HG02763 (cell line): ENCODE measurements around the gene CEP63.

Experiments
- ATAC-seq: cut with Tn5 transposase; IDR thresholded peaks from one replicate; pipeline ENCODE4 v1.9.1; 2021; ENCODE audit warnings: mild to moderate bottlenecking, moderate library complexity; ENCODE audit not compliant: unreplicated experiment

CEP63 gene

DNA sequence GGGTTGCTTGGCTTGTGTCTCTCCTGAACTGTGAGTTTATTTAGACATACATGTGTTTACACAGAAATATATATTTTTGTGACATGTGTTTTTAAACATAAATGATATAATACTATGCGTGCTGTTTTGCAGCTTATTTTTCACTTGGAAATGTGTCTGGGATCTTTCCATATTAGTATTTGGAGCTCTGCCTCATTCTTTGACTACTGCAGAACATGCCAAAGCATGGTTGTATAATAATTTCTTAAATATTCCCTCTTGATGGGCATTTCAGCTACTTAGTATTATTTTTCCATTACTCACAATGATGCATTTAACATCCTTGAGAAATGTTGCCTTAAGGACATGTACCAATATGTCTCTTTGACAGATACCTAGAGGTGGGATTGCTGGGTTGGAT is 19.5 kb upstream of the CEP63 start:
- no peak for ATAC-seq

DNA sequence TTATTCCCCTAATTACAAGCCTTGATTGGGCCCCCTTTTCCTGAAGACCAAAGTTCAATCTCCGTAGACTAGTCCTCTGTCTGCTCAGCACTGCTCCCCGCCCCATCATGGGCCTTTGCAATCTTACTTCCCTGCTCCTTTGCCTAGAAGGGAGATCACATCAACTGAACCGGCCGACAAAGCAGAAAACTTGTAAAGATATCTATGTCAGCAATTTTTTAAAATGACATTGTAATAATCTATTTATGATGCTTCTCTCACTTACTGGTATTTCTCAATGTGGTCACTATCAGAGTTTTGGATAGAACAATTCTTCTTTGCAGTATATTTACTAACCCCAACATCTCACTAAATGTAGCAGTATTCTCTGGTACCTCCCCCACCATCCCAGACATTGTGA is 17.3 kb upstream of the CEP63 start:
- ATAC-seq, result no peak

DNA sequence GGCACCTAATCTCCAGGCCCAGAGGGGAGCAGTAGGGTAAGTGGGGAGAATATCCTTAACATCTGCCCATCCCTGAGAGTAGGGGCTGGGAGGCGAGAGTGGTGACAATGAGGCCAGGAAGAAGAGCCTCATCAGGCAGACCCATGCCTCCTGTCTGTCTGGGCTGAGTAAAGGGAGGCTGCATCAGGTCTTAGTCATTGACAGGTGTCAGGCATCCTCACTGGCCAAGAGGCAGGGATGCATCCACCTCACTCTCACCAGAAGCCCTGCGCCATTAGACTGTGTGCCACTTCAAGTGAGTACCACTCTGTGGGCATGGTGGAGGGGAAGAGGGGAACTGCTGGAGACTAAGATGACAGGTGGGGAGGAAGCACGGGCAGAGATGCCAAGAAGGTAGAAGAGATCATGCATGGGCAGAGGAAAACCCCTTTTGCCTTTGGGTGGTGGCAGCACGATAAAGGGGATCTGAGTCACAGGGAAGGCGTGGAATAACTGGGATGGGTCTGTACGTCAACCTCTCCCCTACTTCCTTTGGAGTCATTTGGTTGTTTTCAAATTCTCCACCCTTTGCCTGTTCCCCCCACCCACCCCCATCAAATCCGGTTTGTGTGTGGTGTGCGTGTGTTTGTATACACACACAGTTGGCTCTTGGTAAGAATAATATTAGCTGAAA is 14.2 kb upstream of the CEP63 start:
- no peak for ATAC-seq

DNA sequence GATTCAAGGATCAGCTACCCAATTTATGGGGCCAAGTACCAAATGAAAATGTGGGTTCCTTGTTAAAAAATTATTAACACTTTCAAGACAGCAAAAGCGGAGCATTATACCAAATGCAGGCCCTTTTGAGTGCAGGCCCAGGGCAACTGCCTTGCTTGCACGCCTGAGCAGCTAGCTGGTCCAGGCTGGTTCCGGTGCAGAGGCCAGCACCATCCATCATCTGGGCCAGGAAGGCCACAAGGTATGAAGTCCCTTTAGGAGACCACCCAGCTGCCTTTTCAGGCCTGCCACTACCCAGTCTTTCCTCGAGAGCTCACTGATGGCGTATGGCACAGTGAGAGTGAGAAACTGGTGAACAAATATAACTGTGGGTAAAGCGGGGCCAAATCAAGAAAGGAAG is 13.0 kb upstream of the CEP63 start:
- ATAC-seq, result no peak

DNA sequence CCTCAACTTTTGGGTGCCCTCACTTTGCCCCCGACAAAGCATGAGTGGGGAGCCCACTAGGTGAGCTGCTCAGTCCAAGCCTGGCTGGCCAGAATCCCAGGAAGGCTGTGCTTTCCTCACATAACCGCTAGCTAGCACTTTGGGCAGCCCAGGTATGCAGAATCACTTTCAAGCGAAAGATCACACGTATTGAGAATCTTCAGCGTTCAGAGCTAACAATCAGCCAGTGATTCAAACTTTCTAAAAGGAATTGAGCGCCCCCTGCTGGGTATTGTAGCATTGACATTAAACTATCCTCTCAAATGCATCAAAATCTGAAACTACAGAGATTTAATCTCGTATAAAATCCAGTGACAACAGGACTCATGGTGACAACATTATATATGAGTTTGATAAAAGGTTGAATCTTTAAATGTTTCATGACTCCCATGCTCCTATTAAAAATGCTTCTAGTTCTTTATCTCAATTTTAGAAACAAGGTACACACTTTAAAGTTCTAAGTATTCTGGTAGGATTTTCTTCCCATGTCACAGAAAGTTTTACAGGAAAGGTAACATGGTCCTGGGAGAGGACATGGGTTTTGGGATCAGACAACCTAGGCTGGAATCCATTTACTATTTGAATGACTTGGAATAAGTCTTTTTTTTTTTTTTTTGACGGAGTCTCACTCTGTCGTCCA is 11.8 kb upstream of the CEP63 start:
- no peak for ATAC-seq

DNA sequence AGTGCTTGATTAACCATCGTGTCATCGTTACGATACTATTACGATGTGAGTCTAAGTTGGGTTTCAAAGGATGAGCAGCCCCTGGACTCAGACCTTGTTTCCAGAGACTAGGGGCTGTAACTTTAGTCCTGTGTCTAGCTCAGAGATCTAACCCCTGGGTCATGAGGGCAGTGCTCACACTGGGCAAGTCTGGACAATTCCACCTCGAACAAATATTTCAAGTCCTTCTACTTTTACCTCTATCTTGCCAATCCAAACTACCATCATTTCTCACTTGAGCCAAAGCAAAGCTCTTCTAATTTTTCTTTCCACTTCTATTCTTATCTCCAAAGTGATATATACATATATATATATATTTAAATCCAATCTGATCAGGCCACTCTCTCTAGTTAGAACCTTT is 10.9 kb upstream of the CEP63 start:
- no peak for ATAC-seq

DNA sequence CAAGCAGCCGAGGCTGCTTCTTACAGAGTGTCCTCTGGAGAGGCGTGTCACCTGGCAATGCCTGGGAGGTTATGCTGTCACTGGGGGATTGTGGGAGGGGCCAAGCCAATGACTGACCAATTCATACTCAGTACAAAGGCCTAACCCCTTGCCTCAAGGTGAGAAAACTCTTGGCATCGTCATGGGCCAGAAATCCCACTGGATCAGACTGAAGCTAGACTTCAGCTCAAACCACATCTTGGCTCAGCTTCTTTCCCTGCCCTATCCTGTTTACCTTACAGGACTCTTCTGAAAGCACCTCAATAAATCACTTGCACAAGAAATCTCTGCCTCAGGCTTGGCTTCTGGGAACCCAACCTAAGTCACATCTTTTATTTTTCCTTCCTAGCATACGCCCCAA is 9.6 kb upstream of the CEP63 start:
- no peak for ATAC-seq

DNA sequence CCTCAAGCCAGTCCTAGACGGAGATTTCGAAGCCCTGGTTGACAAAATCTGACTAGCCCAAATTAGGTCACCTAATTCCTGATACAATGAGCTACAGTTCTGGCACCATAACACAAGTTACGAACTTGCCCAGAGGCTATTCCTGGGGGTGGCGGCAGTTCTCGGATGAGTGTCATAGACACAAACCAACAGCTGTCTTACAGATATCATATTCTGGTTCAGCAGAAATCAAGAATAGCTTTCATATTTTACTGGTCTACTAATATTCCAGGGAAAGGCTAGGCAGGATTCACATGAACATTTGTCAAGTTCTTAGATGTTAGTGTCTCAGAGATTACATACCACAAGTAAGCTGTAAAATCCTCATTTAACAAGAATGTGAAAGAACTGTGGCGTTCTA is 8.9 kb upstream of the CEP63 start:
- ATAC-seq, result no peak

DNA sequence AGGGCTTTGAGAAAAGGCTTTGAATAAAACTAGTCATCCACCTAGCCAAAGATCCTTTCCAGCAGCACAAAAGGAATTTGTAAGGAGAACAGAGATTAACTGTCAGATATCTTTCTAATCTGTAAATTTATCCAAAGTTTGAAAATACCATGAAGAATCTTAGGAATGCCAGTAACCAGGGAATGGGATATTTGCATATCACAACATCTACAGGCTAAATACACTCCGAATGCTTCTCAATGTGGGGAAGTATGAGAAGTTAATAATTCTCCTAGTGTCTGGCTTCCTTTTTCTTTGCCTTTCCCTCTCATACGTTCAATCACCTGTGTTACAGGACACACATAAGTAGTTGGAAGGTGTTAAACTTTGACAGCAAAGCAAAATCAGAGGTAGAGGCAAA is 7.9 kb upstream of the CEP63 start:
- no peak for ATAC-seq

DNA sequence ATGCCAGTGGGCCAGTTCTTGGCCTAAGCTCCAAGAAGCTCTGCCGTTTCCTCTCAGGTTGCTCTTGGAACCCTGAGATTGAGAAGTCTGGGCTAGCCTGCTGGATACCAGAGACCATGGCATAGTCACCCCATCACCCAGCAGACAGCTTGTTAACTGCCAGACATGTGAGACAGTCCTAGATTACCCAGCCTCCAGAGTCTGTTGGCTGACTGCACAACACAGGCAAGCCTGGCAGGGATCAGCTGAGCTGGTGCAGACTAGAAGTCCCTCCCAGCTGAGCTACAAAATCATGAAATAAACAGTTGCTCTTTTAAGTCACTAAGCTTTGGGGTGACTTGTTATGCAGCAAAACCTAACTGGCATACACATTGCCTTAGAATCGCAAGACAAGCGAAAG is 5.3 kb upstream of the CEP63 start:
- ATAC-seq, result no peak

DNA sequence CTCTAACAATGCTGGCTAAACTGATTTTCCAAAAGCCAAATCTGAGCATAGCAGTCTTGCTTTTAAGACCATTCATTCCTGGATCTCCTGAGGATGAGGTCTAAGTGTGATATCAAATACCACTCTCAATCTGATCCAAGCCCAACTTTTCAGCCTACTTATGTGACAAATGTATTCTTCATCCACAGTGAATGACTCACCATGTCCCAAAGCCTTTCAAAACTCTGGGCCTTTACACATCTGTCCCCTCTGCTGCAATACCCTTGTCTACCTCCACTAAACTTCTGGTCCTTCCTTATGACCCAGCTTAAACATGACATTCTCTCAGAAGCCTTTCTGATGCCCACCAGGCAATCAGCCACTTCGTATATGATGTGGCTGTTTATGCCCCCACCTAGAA is 4.7 kb upstream of the CEP63 start:
- no peak for ATAC-seq

DNA sequence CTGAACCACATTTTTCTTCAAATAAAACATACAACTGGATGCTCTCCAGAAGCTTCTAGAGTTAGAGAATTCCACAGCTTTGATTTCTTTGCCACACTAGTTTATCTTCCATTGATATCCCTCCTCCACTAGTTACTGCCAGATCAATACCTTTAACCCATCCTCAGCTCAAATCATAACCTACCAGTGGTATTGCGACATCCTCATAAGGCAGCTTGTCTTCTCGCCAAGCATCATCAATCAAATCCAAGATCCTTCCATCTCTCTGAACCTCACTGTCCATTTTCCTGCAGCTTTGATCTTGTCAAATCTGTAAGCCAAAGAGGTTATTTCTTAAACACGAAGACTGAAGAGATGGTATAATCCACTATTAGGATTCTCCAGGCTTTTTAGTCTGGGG is 3.2 kb upstream of the CEP63 start:
- no peak for ATAC-seq

DNA sequence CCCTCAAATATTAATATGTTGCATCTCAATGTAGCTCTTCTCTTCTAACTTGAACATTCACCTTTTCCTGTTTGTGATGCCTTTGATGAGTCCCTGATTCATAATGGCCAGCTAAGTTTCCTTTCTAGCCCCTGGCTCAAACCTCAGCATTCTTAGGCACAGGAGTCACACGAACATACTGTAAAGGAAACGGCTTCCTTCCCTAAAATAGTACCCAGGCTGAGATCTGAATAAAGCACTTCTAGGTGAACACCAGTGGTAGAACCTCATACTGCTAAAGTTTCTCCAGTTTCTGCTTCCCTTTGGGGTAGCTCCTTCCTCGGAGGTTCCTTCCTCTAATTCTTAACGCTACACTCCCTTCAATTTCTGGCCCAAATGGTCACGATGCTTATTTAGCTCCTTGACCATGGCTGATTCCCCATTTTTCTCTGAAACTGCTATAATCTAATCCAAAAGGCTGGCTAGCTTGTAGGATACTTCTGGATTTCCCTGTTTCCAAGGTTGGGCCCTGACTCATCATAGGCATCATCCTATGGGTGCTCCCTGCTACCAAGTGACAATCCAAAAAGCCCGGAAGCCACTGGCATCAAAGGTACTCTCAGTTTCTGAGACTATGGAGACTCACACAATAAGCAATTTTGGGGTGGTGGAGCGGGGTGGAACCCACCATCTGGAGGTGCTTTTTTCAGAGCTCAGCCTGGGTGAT is 2.5 kb upstream of the CEP63 start:
- ATAC-seq, result no peak

DNA sequence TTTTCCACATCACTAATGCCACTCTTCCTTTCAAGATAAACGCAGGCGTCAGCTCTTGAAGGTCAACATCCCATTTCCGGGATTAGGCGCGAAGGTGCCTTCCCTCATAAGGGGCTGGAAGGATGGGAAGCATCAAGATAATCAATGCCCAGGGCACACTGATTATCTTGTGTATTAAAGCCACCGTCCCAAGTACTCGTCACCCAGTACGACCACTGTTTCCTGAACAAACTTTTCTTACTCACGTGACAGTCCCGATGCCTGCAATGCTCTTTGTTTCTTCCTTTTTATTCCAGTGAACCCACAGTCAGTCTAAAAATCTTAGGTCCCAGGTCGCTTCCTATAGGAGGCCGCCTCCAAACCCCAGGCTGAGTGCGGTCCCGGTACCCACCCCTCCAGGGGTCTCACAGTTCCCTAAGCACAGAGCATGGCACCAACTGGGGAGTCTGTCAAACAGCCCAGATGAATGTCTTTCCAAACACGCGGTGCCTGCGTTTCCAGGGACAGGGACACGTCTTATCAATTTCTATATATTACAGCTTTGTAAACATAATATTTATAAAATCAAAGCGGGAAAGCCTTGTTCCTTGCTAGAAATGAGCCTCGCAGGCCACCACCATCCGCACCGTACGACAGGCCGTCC is 661 bp upstream of the CEP63 start:
- peak; percentile 11 for ATAC-seq

DNA sequence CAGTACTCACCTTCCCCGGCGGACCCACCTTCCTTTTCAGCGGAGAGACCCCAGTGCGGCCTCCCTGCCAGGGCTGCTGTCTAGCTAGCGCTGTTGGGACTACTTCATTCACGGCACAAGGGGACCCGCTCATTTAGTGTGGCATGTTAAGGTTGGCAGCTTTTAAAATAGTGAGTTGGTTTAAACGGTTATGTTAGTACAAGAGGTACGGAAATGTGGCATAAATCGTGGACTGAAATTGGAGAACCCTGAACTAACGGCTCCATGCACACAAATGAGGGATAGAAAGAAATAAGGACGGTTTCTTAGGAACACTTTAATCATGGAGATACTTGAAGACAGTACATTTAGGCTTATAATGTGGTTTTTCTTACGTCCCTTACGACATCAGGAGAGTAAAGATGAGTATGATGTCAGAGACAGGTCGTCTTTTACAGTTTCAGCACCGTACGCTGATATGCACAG is 752 bp downstream of the CEP63 start:
- ATAC-seq, result peak; percentile 14

DNA sequence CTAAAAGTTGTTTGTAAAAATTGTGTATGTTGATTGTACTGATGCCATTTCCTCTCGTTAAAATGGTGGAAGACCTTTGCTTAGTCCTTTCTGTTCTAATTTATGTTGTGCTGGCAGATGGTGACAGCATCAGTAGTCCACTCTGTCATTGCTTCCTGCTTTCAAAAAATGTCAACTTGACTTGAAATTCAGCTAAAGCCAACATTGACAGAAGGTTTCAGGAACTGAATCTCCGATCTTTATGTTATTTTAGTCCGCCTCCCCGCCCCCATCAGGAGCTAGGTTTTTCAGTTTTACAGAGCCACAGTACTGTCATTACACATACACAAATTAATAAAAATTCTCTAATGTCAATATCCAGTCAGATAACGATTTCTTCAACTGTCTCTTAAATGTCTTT is 1.5 kb downstream of the CEP63 start:
- ATAC-seq, result no peak

DNA sequence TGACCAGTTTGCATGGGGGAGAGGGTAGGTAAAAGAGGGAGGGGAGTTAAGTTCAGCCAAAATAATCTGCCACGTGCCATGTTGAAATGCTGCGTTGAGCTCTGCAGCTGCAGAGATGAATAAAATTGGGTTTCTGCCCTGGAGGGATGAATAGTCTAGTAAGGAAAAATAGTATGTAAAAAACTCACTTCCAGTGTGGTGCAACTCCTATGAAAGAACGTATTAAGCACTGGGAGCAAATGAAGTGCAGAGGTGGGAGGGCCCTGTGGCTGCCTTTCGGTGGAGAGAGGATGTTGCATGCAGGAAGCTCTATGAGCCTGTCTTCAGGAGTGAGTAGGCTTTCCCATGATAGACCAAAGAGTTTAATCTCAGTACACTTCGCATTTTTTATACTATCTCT is 8.6 kb downstream of the CEP63 start:
- no peak for ATAC-seq

DNA sequence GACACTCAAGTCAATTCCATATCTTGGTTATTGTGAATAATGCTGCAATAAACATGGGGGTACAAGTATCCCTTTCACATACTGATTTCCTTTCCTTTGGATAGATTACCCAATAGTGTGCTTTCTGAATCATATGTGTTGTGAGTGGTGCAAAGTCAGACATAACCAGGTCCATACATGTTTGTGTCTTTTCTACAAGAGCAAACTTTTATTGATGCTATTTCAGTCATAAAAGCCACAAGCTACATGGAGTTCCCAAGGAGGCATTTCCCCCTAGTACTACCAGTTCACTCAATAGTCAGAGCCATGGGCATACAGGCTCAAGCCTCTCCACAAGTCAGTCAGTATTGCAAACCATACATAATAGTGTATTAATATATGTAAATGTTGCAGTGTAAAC is 10.1 kb downstream of the CEP63 start:
- ATAC-seq, result no peak

DNA sequence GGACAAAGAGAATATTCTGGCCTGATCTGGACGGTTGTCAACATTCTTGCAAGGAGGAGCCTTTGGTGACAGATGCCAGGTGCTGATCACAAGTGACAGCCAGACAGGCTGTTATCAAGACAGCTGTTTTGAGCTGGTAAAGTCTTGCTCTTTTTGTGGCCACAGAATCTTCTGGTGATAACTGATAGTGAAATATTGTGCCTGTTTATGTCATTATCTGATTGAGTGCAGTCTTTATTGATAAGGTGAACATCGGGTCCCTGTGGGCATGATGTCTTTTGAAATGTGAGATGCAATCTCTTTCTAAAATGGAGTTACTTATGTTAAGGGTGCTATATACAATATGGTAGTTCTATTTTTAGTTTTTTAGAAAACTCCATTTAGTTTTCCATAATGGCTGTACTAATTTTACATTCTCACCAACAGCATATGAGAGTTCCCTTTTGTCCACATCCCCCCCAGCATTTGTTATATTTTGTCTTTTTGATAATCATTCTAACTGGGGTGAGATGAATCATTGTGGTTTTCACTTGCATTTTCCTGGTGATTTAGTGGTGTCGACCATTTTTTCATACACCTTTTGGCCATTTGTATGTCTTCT is 10.7 kb downstream of the CEP63 start:
- no peak for ATAC-seq

DNA sequence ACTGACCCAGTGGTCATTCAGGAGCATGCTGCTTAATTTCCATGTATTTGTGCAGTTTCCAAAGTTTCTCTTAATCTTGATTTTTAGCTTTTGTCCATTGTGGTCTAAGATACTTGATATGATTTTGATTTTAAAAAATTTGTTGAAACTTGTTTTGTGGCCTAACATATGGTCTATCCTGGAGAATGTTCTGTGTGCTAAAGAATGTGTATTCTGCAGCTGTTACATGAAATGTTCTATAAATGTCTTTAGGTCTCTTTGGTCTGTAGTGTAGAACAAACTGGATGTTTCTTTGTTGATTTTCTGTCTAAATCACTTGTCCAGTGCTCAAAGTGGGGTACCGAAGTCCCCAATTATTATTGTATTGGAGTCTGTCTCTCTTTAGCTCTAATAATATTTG is 17.4 kb downstream of the CEP63 start:
- no peak for ATAC-seq

DNA sequence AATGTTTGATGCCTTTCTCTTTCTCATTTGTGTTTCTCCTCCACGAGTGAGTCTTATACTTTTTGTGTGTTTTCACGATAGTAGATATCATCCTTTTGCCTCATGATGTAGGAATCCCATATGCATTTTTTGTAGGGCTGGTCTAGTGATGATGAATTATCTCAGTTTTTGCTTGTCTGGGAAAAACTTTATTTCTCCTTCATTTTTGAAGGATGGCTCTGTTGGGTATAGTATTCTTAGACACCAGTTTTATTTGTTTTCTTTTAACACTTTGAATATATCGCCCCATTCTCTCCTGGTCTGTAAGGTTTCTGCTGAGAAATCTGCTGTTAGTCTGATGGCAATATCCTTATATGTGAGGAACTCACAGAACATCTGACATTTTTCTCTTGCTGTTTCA is 18.3 kb downstream of the CEP63 start:
- ATAC-seq, result no peak
